HG02970 (cell line): ENCODE results near the gene ZNF778.
"Not testable (repeated sequence)": the region's sequence is repeated elsewhere in the genome, so short reads cannot be mapped to it uniquely, and the experiment has no call there.

Experiments
- ATAC-seq: cut with Tn5 transposase; IDR thresholded peaks from one replicate; pipeline ENCODE4 v1.9.1; 2021; ENCODE audit warnings: mild to moderate bottlenecking, moderate library complexity, moderate number of reproducible peaks; ENCODE audit not compliant: unreplicated experiment, low FRiP score

ZNF778 gene

GRCh38 chr16:89179656-89180315, 37.7 kb upstream of the ZNF778 start:
- no peak for ATAC-seq

- ATAC-seq = no peak
Observed at GRCh38 chr16:89183463-89183862, 34.0 kb upstream of the ZNF778 start.

- ATAC-seq = no peak
Observed at GRCh38 chr16:89183975-89184676, 33.4 kb upstream of the ZNF778 start.

- no peak for ATAC-seq
Observed at GRCh38 chr16:89184677-89184932, 32.9 kb upstream of the ZNF778 start.

- no peak for ATAC-seq
Observed at GRCh38 chr16:89184933-89185794, 32.3 kb upstream of the ZNF778 start.

- not testable (repeated sequence) for ATAC-seq
Observed at GRCh38 chr16:89185887-89186592, 31.5 kb upstream of the ZNF778 start.

GRCh38 chr16:89186593-89187031, 30.9 kb upstream of the ZNF778 start:
- ATAC-seq = not testable (repeated sequence)

- no peak for ATAC-seq
Observed at GRCh38 chr16:89187032-89187769, 30.3 kb upstream of the ZNF778 start.

- ATAC-seq = no peak
Observed at GRCh38 chr16:89187770-89188392, 29.6 kb upstream of the ZNF778 start.

- not testable (repeated sequence) for ATAC-seq
Observed at GRCh38 chr16:89188471-89189357, 28.8 kb upstream of the ZNF778 start.

- ATAC-seq = no peak
Observed at GRCh38 chr16:89189358-89190025, 28.0 kb upstream of the ZNF778 start.

- ATAC-seq = no peak
Observed at GRCh38 chr16:89190150-89190958, 27.1 kb upstream of the ZNF778 start.

GRCh38 chr16:89191033-89191900, 26.2 kb upstream of the ZNF778 start:
- no peak for ATAC-seq

- ATAC-seq = no peak
Observed at GRCh38 chr16:89191901-89192185, 25.7 kb upstream of the ZNF778 start.

GRCh38 chr16:89192186-89192955, 25.1 kb upstream of the ZNF778 start:
- ATAC-seq = not testable (repeated sequence)
